ENCODE measurements around the gene PDZD11.
"Not testable (repeated sequence)": the region's sequence is repeated elsewhere in the genome, so short reads cannot be mapped to it uniquely, and the experiment has no call there.

Gene PDZD11

GRCh38 chrX:70289793-70290770 is at the start of gene PDZD11, which contains the start of gene KIF4A:
TSS of gene PDZD11 (minus strand) at chrX:70289927. CDS start at chrX:70289341, 586 bp downstream.
TSS of gene KIF4A (plus strand) at chrX:70290104. CDS start at chrX:70290459, 355 bp downstream.
- peak within 1 kb of the TSS; percentile 49 to 56 for H3K4me3 ChIP-seq (ENCODE audit: low read depth in 1 of 2, low read length in 2 of 2)
- H3K9me3 ChIP-seq (ENCODE audit: low read length): no peaks in the 10 kb centered on the region
- H3K27me3 ChIP-seq (ENCODE audit: control insufficient read depth in 1 of 2, insufficient read depth in 2 of 2, low read length in 2 of 2): no peaks in the 10 kb centered on the region
- H3K36me3 ChIP-seq (ENCODE audit: insufficient read depth, low read length): no peaks in the 10 kb centered on the region
- peaks cover 7% of the 10 kb centered on the region for H3K4me1 ChIP-seq (ENCODE audit: insufficient read depth, low read length)
- H3K27ac ChIP-seq (ENCODE audit: low read depth, low read length): no peak within 1 kb of the TSS
- H3K9ac ChIP-seq (ENCODE audit: low read length): peak within 1 kb of the TSS; percentile 33

GRCh38 chrX:70338290-70338689 is 48.6 kb upstream of the PDZD11 start:
- Histone ChIP-seq H3K27ac (ENCODE audit: low read depth, low read length) (no peak overlapping the region), H3K27me3 (ENCODE audit: control insufficient read depth in 1 of 2, insufficient read depth in 2 of 2, low read length in 2 of 2) (no peaks in the 10 kb centered on the region), H3K9me3 (ENCODE audit: low read length) (no peaks in the 10 kb centered on the region)

GRCh38 chrX:70336767-70337166 is 47.0 kb upstream of the PDZD11 start:
- H3K27me3 ChIP-seq (ENCODE audit: control insufficient read depth in 1 of 2, insufficient read depth in 2 of 2, low read length in 2 of 2): no peaks in the 10 kb centered on the region
- no peak overlapping the region for H3K27ac ChIP-seq (ENCODE audit: low read depth, low read length)
- no peak overlapping the region for H3K4me3 ChIP-seq (ENCODE audit: low read depth in 1 of 2, low read length in 2 of 2)
- no peaks in the 10 kb centered on the region for H3K36me3 ChIP-seq (ENCODE audit: insufficient read depth, low read length)
- H3K9ac ChIP-seq (ENCODE audit: low read length): no peak overlapping the region
- no peaks in the 10 kb centered on the region for H3K4me1 ChIP-seq (ENCODE audit: insufficient read depth, low read length)
- no peaks in the 10 kb centered on the region for H3K9me3 ChIP-seq (ENCODE audit: low read length)

More at GRCh38 chrX:70338290-70338689, 48.6 kb upstream of the PDZD11 start:
- H3K4me3 ChIP-seq (ENCODE audit: low read depth in 1 of 2, low read length in 2 of 2): no peak overlapping the region
- H3K9ac ChIP-seq (ENCODE audit: low read length): no peak overlapping the region
- H3K4me1 ChIP-seq (ENCODE audit: insufficient read depth, low read length): no peaks in the 10 kb centered on the region
- H3K36me3 ChIP-seq (ENCODE audit: insufficient read depth, low read length): no peaks in the 10 kb centered on the region

- Histone ChIP-seq H3K4me3 (ENCODE audit: low read depth in 1 of 2, low read length in 2 of 2) (no peak overlapping the region), H3K36me3 (ENCODE audit: insufficient read depth, low read length) (no peaks in the 10 kb centered on the region), H3K27me3 (ENCODE audit: control insufficient read depth in 1 of 2, insufficient read depth in 2 of 2, low read length in 2 of 2) (no peaks in the 10 kb centered on the region), H3K9me3 (ENCODE audit: low read length) (no peaks in the 10 kb centered on the region), H3K27ac (ENCODE audit: low read depth, low read length) (no peak overlapping the region), H3K4me1 (ENCODE audit: insufficient read depth, low read length) (no peaks in the 10 kb centered on the region), H3K9ac (ENCODE audit: low read length) (no peak overlapping the region)
Measured at GRCh38 chrX:70332600-70332999, 42.9 kb upstream of the PDZD11 start.

GRCh38 chrX:70331161-70331560 is 41.4 kb upstream of the PDZD11 start:
- Histone ChIP-seq H3K27me3 (ENCODE audit: control insufficient read depth in 1 of 2, insufficient read depth in 2 of 2, low read length in 2 of 2) (peaks cover 0 to 5% of the 10 kb centered on the region in 2 donors), H3K36me3 (ENCODE audit: insufficient read depth, low read length) (no peaks in the 10 kb centered on the region), H3K9me3 (ENCODE audit: low read length) (no peaks in the 10 kb centered on the region), H3K27ac (ENCODE audit: low read depth, low read length) (no peak overlapping the region), H3K4me3 (ENCODE audit: low read depth in 1 of 2, low read length in 2 of 2) (no peak overlapping the region), H3K4me1 (ENCODE audit: insufficient read depth, low read length) (no peaks in the 10 kb centered on the region), H3K9ac (ENCODE audit: low read length) (no peak overlapping the region)

GRCh38 chrX:70324326-70324725 is 34.6 kb upstream of the PDZD11 start:
- no peak overlapping the region for H3K9ac ChIP-seq (ENCODE audit: low read length)
- peaks cover 0 to 5% of the 10 kb centered on the region in 2 donors for H3K27me3 ChIP-seq (ENCODE audit: control insufficient read depth in 1 of 2, insufficient read depth in 2 of 2, low read length in 2 of 2)
- no peak overlapping the region for H3K4me3 ChIP-seq (ENCODE audit: low read depth in 1 of 2, low read length in 2 of 2)

GRCh38 chrX:70323628-70324027 is 33.9 kb upstream of the PDZD11 start:
- H3K9me3 ChIP-seq (ENCODE audit: low read length); H3K4me1 ChIP-seq (ENCODE audit: insufficient read depth, low read length); H3K27ac ChIP-seq (ENCODE audit: low read depth, low read length); H3K9ac ChIP-seq (ENCODE audit: low read length); H3K27me3 ChIP-seq (ENCODE audit: control insufficient read depth in 1 of 2, insufficient read depth in 2 of 2, low read length in 2 of 2); H3K36me3 ChIP-seq (ENCODE audit: insufficient read depth, low read length); H3K4me3 ChIP-seq (ENCODE audit: low read depth in 1 of 2, low read length in 2 of 2): not testable (repeated sequence)

More at GRCh38 chrX:70324326-70324725, 34.6 kb upstream of the PDZD11 start:
- Histone ChIP-seq H3K36me3 (ENCODE audit: insufficient read depth, low read length) (no peaks in the 10 kb centered on the region), H3K27ac (ENCODE audit: low read depth, low read length) (no peak overlapping the region), H3K4me1 (ENCODE audit: insufficient read depth, low read length) (no peaks in the 10 kb centered on the region), H3K9me3 (ENCODE audit: low read length) (no peaks in the 10 kb centered on the region)

GRCh38 chrX:70322784-70323183 is 33.1 kb upstream of the PDZD11 start:
- Histone ChIP-seq H3K9ac (ENCODE audit: low read length) (no peak overlapping the region), H3K27ac (ENCODE audit: low read depth, low read length) (no peak overlapping the region), H3K4me1 (ENCODE audit: insufficient read depth, low read length) (no peaks in the 10 kb centered on the region), H3K4me3 (ENCODE audit: low read depth in 1 of 2, low read length in 2 of 2) (no peak overlapping the region), H3K27me3 (ENCODE audit: control insufficient read depth in 1 of 2, insufficient read depth in 2 of 2, low read length in 2 of 2) (peaks cover 0 to 5% of the 10 kb centered on the region in 2 donors), H3K36me3 (ENCODE audit: insufficient read depth, low read length) (no peaks in the 10 kb centered on the region), H3K9me3 (ENCODE audit: low read length) (no peaks in the 10 kb centered on the region)

GRCh38 chrX:70313503-70313902 is 23.8 kb upstream of the PDZD11 start:
- Histone ChIP-seq H3K4me3 (ENCODE audit: low read depth in 1 of 2, low read length in 2 of 2) (no peak overlapping the region), H3K36me3 (ENCODE audit: insufficient read depth, low read length) (no peaks in the 10 kb centered on the region), H3K27me3 (ENCODE audit: control insufficient read depth in 1 of 2, insufficient read depth in 2 of 2, low read length in 2 of 2) (no peaks in the 10 kb centered on the region), H3K9me3 (ENCODE audit: low read length) (no peaks in the 10 kb centered on the region), H3K9ac (ENCODE audit: low read length) (no peak overlapping the region), H3K4me1 (ENCODE audit: insufficient read depth, low read length) (no peaks in the 10 kb centered on the region), H3K27ac (ENCODE audit: low read depth, low read length) (no peak overlapping the region)

- Histone ChIP-seq H3K9me3 (ENCODE audit: low read length) (no peaks in the 10 kb centered on the region), H3K27ac (ENCODE audit: low read depth, low read length) (no peak overlapping the region), H3K9ac (ENCODE audit: low read length) (no peak overlapping the region), H3K27me3 (ENCODE audit: control insufficient read depth in 1 of 2, insufficient read depth in 2 of 2, low read length in 2 of 2) (no peaks in the 10 kb centered on the region), H3K4me1 (ENCODE audit: insufficient read depth, low read length) (no peaks in the 10 kb centered on the region), H3K36me3 (ENCODE audit: insufficient read depth, low read length) (no peaks in the 10 kb centered on the region), H3K4me3 (ENCODE audit: low read depth in 1 of 2, low read length in 2 of 2) (no peak overlapping the region)
Measured at GRCh38 chrX:70301716-70302115, 12.0 kb upstream of the PDZD11 start.

- Histone ChIP-seq H3K9me3 (ENCODE audit: low read length) (no peaks in the 10 kb centered on the region), H3K27me3 (ENCODE audit: control insufficient read depth in 1 of 2, insufficient read depth in 2 of 2, low read length in 2 of 2) (no peaks in the 10 kb centered on the region), H3K9ac (ENCODE audit: low read length) (no peak overlapping the region), H3K36me3 (ENCODE audit: insufficient read depth, low read length) (no peaks in the 10 kb centered on the region), H3K27ac (ENCODE audit: low read depth, low read length) (no peak overlapping the region), H3K4me3 (ENCODE audit: low read depth in 1 of 2, low read length in 2 of 2) (no peak overlapping the region), H3K4me1 (ENCODE audit: insufficient read depth, low read length) (peaks cover 7% of the 10 kb centered on the region)
Measured at GRCh38 chrX:70293621-70294020, 3.9 kb upstream of the PDZD11 start.
